OCI-LY3 (cell line): ENCODE data around the gene ACCSL.

Experiments
- H2AFZ ChIP-seq: fragments of 200-600, 300-600 bp; shearing (Covaris generic); 2 replicates; pipeline ENCODE4 v1.6.0; 2014; ENCODE audit warnings: antibody characterized with exemption, low read depth, low read length
- H3K27ac ChIP-seq: fragments of 200-600, 300-600 bp; sonication (generic); 2 replicates; pipeline ENCODE4 v1.5.1; 2014; ENCODE audit warnings: mild to moderate bottlenecking, low read length, moderate library complexity, mixed read lengths
- H3K27me3 ChIP-seq: fragments of 200-600, 300-600 bp; sonication (generic); 2 replicates; pipeline ENCODE4 v1.6.1; 2014; ENCODE audit warnings: low read depth, low read length, mixed read lengths
- H3K36me3 ChIP-seq: fragments of 200-600, 300-600 bp; sonication (generic); replicated peaks from 2 replicates; pipeline ENCODE3; 2014; ENCODE audit warnings: low read depth, low read length, mixed read lengths
- H3K4me1 ChIP-seq: fragments of 300-600, 200-600 bp; sonication (generic); 2 replicates; pipeline ENCODE4 v1.6.1; 2014; ENCODE audit warnings: low read length, mixed read lengths
- H3K4me2 ChIP-seq: fragments of 200-600, 300-600 bp; sonication (generic); 2 replicates; pipeline ENCODE4 v1.6.1; 2014; ENCODE audit warnings: low read length, mixed read lengths
- H3K4me3 ChIP-seq: fragments of 300-600, 200-600 bp; sonication (generic); 2 replicates; pipeline ENCODE4 v1.5.1; 2014; ENCODE audit warnings: antibody characterized with exemption, mild to moderate bottlenecking, low read length, moderate library complexity
- H3K79me2 ChIP-seq: fragments of 300-600, 200-600 bp; shearing (Covaris generic); 2 replicates; pipeline ENCODE4 v1.6.1; 2014; ENCODE audit warnings: mild to moderate bottlenecking, low read length, mixed read lengths
- H3K9ac ChIP-seq: fragments of 300-600, 200-600 bp; shearing (Covaris generic); 2 replicates; pipeline ENCODE4 v1.6.0; 2014; ENCODE audit warnings: mild to moderate bottlenecking, low read length, moderate library complexity
- H3K9me3 ChIP-seq: fragments of 200-600, 300-600 bp; shearing (Covaris generic); 2 replicates; pipeline ENCODE4 v1.6.1; 2014; ENCODE audit warnings: low read length, mixed read lengths; ENCODE audit not compliant: insufficient read depth
- H4K20me1 ChIP-seq: fragments of 200-600, 300-600 bp; sonication (generic); 2 replicates; pipeline ENCODE4 v1.6.1; 2016; ENCODE audit warnings: low read length, mixed read lengths; ENCODE audit not compliant: insufficient read depth
- CTCF ChIP-seq: fragments of 200-600, 300-600 bp; sonication (generic); IDR thresholded peaks from 2 replicates; pipeline ENCODE4 v1.5.1; 2014; ENCODE audit warnings: antibody characterized with exemption, low read length, low read depth
- EZH2phosphoT487 ChIP-seq: fragments of 200-600 bp; shearing (Covaris generic); IDR thresholded peaks from 2 replicates; pipeline ENCODE4 v1.6.1; 2018; ENCODE audit warnings: antibody characterized with exemption, mixed run types, low read depth

The ACCSL gene

GRCh38 chr11:44010789-44011251 is 37.0 kb upstream of the ACCSL start:
- Histone ChIP-seq H3K27me3 (no peaks in the 10 kb centered on the region), H3K36me3 (no peaks in the 10 kb centered on the region), H3K27ac (no peak overlapping the region), H3K9me3 (no peaks in the 10 kb centered on the region), H3K79me2 (no peaks in the 10 kb centered on the region), H3K4me3 (no peak overlapping the region), H2AFZ (no peak overlapping the region), H3K4me1 (peaks cover 49% of the 10 kb centered on the region), H3K9ac (no peak overlapping the region), H4K20me1 (no peaks in the 10 kb centered on the region), H3K4me2 (no peak overlapping the region)
- no peak for TF ChIP-seq EZH2phosphoT487
- TF ChIP-seq CTCF: no peak

GRCh38 chr11:44011797-44012196 is 36.0 kb upstream of the ACCSL start:
- Histone ChIP-seq H3K9ac (no peak overlapping the region), H3K4me1 (peaks cover 50% of the 10 kb centered on the region), H3K27ac (no peak overlapping the region), H2AFZ (no peak overlapping the region), H3K4me3 (no peak overlapping the region), H3K36me3 (no peaks in the 10 kb centered on the region), H3K4me2 (no peak overlapping the region), H4K20me1 (no peaks in the 10 kb centered on the region), H3K79me2 (no peaks in the 10 kb centered on the region), H3K27me3 (no peaks in the 10 kb centered on the region), H3K9me3 (no peaks in the 10 kb centered on the region)
- no peak for TF ChIP-seq CTCF
- no peak for TF ChIP-seq EZH2phosphoT487

- no peaks in the 10 kb centered on the region for H3K27me3 ChIP-seq
- H3K4me2 ChIP-seq: no peak overlapping the region
- no peaks in the 10 kb centered on the region for H3K9me3 ChIP-seq
- no peak overlapping the region for H3K4me3 ChIP-seq
- no peaks in the 10 kb centered on the region for H4K20me1 ChIP-seq
- peaks cover 5% of the 10 kb centered on the region for H3K36me3 ChIP-seq
- peaks cover 61% of the 10 kb centered on the region for H3K4me1 ChIP-seq
- H3K79me2 ChIP-seq: no peaks in the 10 kb centered on the region
- H2AFZ ChIP-seq: no peak overlapping the region
- no peak overlapping the region for H3K9ac ChIP-seq
- no peak for TF ChIP-seq EZH2phosphoT487
- no peak for TF ChIP-seq CTCF
- H3K27ac ChIP-seq: peak overlapping the region; percentile 93
Measured at GRCh38 chr11:44014968-44015623, 32.7 kb upstream of the ACCSL start.

GRCh38 chr11:44015624-44016007 is 32.2 kb upstream of the ACCSL start:
- H2AFZ ChIP-seq: no peak overlapping the region
- peak overlapping the region; percentile 93 for H3K27ac ChIP-seq
- H3K4me1 ChIP-seq: peaks cover 61% of the 10 kb centered on the region
- no peaks in the 10 kb centered on the region for H3K9me3 ChIP-seq
- no peak overlapping the region; the same call in 1 of the 2 replicates for H3K4me2 ChIP-seq
- no peaks in the 10 kb centered on the region for H3K27me3 ChIP-seq
- no peaks in the 10 kb centered on the region for H4K20me1 ChIP-seq
- H3K36me3 ChIP-seq: peaks cover 5% of the 10 kb centered on the region
- H3K4me3 ChIP-seq: no peak overlapping the region
- no peaks in the 10 kb centered on the region for H3K79me2 ChIP-seq
- peak overlapping the region; percentile 79 for H3K9ac ChIP-seq
- no peak for TF ChIP-seq EZH2phosphoT487
- TF ChIP-seq CTCF: no peak
